HCT116 (cell line): ENCODE results near the gene SEPHS2. TPM values are rescaled to one million over a fixed set of nuclear protein-coding genes. Genes with fewer than 3 reads are reported as not detected.

Experiments
- ATAC-seq: fragments of 200-7000 bp; cut with Tn5 transposase; 2 replicates; pipeline ENCODE4 v1.9.1; 2020; ENCODE audit warnings: mild to moderate bottlenecking, moderate library complexity
- BruUV-seq: library from RNA; stranded (reverse); fragments of 400-500 nt; replicated peaks from 2 replicates; lab custom pipeline; 2021; lab: Mats Ljungman, UMichigan
- CTCF ChIA-PET: fragments of 300-600 bp; sonication (Branson Sonifier 250); formaldehyde crosslinking; loops from one replicate; lab custom pipeline; 2021; ENCODE audit warnings: antibody characterized with exemption; lab: Charles Lee
- POLR2A ChIA-PET: fragments of 300-600, 350-600 bp; sonication (Branson Sonifier 250); formaldehyde crosslinking; loops from one replicate; lab custom pipeline; 2021; ENCODE audit warnings: antibody characterized with exemption; lab: Charles Lee
- RAD21 ChIA-PET, 2 experiments: fragments of 300-600 bp; sonication (Branson Sonifier 250); formaldehyde crosslinking; loops; one replicate each; lab custom pipeline; 2023; ENCODE audit warnings: low total read pairs in 2 of 2; ENCODE audit not compliant: uncharacterized antibody in 2 of 2, unreplicated experiment in 2 of 2, low non-redundant PET in 1 of 2; lab: Charles Lee
- DNase-seq: peaks from one replicate; pipeline ENCODE4 v3.0.0-alpha.2; 2010; ENCODE audit warnings: low read depth, low spot score
- H2AFZ ChIP-seq: fragments of 200-600 bp; shearing (Covaris generic), sonication (generic); 2 replicates; pipeline ENCODE4 v1.6.1; 2017; ENCODE audit warnings: low read depth, mixed run types, mixed read lengths, antibody characterized with exemption, low read length; ENCODE audit not compliant: poor library complexity, severe bottlenecking
- H3K27ac ChIP-seq: 2 replicates; pipeline ENCODE4 v1.5.1; 2012; ENCODE audit warnings: low read depth, low read length
- H3K27me3 ChIP-seq: fragments of 200-600 bp; sonication (generic); 2 replicates; pipeline ENCODE4 v1.6.1; 2016; ENCODE audit warnings: mixed run types, low read length, mixed read lengths; ENCODE audit not compliant: insufficient read depth
- H3K36me3 ChIP-seq, 2 experiments: fragments of 200-500 bp in 1 of 2; fragments of 200-600 bp in 1 of 2; sonication (Bioruptor generic) in 1 of 2; sonication (generic) in 1 of 2; 2 replicates each; pipeline versions ENCODE4 v1.5.1 to v1.6.1; 2014 to 2016; ENCODE audit warnings: low read length in 2 of 2, inconsistent platforms in 1 of 2, mixed read lengths in 1 of 2, mixed run types in 1 of 2; ENCODE audit not compliant: insufficient read depth in 2 of 2, control insufficient read depth in 1 of 2
- H3K4me1 ChIP-seq, 2 experiments: fragments of 200-600 bp in 1 of 2; sonication (generic) in 1 of 2; 2 replicates each; pipeline versions ENCODE4 v1.5.1 to v1.6.1; 2012 to 2017; ENCODE audit warnings: low read length in 2 of 2, inconsistent platforms in 1 of 2, mild to moderate bottlenecking in 1 of 2, mixed read lengths in 1 of 2, mixed run types in 1 of 2, moderate library complexity in 1 of 2; ENCODE audit not compliant: insufficient read depth in 2 of 2, control insufficient read depth in 1 of 2
- H3K4me2 ChIP-seq: fragments of 200-600 bp; sonication (generic); 2 replicates; pipeline ENCODE4 v1.6.1; 2017; ENCODE audit warnings: mixed run types, low read length, mixed read lengths
- H3K4me3 ChIP-seq, 2 experiments: fragments of 200-600 bp in 1 of 2; sonication (generic) in 1 of 2; replicated peaks in 1 of 2; 2 replicates each; pipeline ENCODE4 v1.5.1; 2011 to 2016; ENCODE audit warnings: low read length in 2 of 2, control low read depth in 1 of 2, low read depth in 1 of 2, mild to moderate bottlenecking in 1 of 2, mixed read lengths in 1 of 2, mixed run types in 1 of 2
- H3K79me2 ChIP-seq: fragments of 200-600 bp; sonication (generic); 2 replicates; pipeline ENCODE4 v1.6.1; 2017; ENCODE audit warnings: mild to moderate bottlenecking, mixed run types, low read length, moderate library complexity, mixed read lengths; ENCODE audit not compliant: insufficient read depth
- H3K9ac ChIP-seq: fragments of 200-600 bp; sonication (generic); 2 replicates; pipeline ENCODE4 v1.6.1; 2016; ENCODE audit warnings: low read length, mixed read lengths
- H3K9me2 ChIP-seq: fragments of 200-600 bp; sonication (generic), shearing (Covaris generic); 2 replicates; pipeline ENCODE4 v1.6.1; 2017; ENCODE audit warnings: mixed run types, mild to moderate bottlenecking, moderate library complexity; ENCODE audit not compliant: insufficient read depth
- H3K9me3 ChIP-seq, 2 experiments: fragments of 200-500 bp in 1 of 2; fragments of 200-600 bp in 1 of 2; sonication (Bioruptor generic) in 1 of 2; sonication (generic) in 1 of 2; 2 replicates each; pipeline ENCODE4 v1.6.1; 2014 to 2017; ENCODE audit warnings: low read length in 2 of 2, mixed read lengths in 2 of 2, inconsistent platforms in 1 of 2, low read depth in 1 of 2, mild to moderate bottlenecking in 1 of 2, mixed run types in 1 of 2, moderate library complexity in 1 of 2; ENCODE audit not compliant: control insufficient read depth in 1 of 2, insufficient read depth in 1 of 2
- H4K20me1 ChIP-seq: fragments of 200-600 bp; sonication (generic), shearing (Covaris generic); 2 replicates; pipeline ENCODE4 v1.6.1; 2017; ENCODE audit warnings: mixed run types, mild to moderate bottlenecking, moderate library complexity; ENCODE audit not compliant: insufficient read depth
- CBX3 ChIP-seq: IDR thresholded peaks from 2 replicates; pipeline ENCODE4 v1.6.1; 2012; ENCODE audit warnings: low read depth
- JUND ChIP-seq: IDR thresholded peaks from 2 replicates; pipeline ENCODE4 v1.6.1; 2012
- POLR2A ChIP-seq: IDR thresholded peaks from 2 replicates; pipeline ENCODE4 v1.7.0; 2011; ENCODE audit warnings: borderline replicate concordance; ENCODE audit not compliant: insufficient read depth, insufficient read length; ENCODE audit errors: extremely low read depth
- RAD21 ChIP-seq: IDR thresholded peaks from 2 replicates; pipeline ENCODE4 v1.6.1; 2012; ENCODE audit warnings: low read depth, mild to moderate bottlenecking
- SIN3A ChIP-seq: IDR thresholded peaks from 2 replicates; pipeline ENCODE4 v1.6.1; 2012; ENCODE audit warnings: low read depth
- ZFX ChIP-seq: fragments of 450-650 bp; IDR thresholded peaks from 2 replicates; pipeline ENCODE4 v1.6.1; 2017
- intact Hi-C: fragments of 100-400 bp; cut with micrococcal nuclease; formaldehyde crosslinking; loops from 2 replicates; pipeline ENCODE4 v1.10.0; 2022
- total RNA-seq: library from RNA; stranded (reverse); gene quantifications from one replicate; pipeline ENCODE4 v1.2.1, GENCODE V29; 2021; ENCODE audit not compliant: unreplicated experiment
- TF ChIP-seq, protein P1 (sequence below): IDR thresholded peaks from 2 replicates; pipeline ENCODE4 v1.6.1; 2012
- TF ChIP-seq, protein P2 (sequence below): IDR thresholded peaks from 2 replicates; pipeline ENCODE4 v1.6.1; 2011; ENCODE audit warnings: mild to moderate bottlenecking, low read length, moderate library complexity; ENCODE audit not compliant: insufficient replicate concordance; ENCODE audit errors: extremely low read depth
- TF ChIP-seq, protein P3 (sequence below), 3 experiments: fragments of 200-600 bp in 1 of 3; sonication (generic) in 1 of 3; IDR thresholded peaks in 2 of 3; conservative IDR thresholded peaks in 1 of 3; 2 replicates each; pipeline ENCODE4 v1.5.1; 2012 to 2017; ENCODE audit warnings: low read depth in 2 of 3, low read length in 2 of 3, antibody characterized with exemption in 1 of 3, borderline replicate concordance in 1 of 3, control low read depth in 1 of 3, mild to moderate bottlenecking in 1 of 3, mixed read lengths in 1 of 3, mixed run types in 1 of 3, moderate library complexity in 1 of 3; ENCODE audit not compliant: insufficient read depth in 1 of 3

SEPHS2 gene
- total RNA-seq, 1 experiment from 2014 or later: 51.3 TPM

DNA sequence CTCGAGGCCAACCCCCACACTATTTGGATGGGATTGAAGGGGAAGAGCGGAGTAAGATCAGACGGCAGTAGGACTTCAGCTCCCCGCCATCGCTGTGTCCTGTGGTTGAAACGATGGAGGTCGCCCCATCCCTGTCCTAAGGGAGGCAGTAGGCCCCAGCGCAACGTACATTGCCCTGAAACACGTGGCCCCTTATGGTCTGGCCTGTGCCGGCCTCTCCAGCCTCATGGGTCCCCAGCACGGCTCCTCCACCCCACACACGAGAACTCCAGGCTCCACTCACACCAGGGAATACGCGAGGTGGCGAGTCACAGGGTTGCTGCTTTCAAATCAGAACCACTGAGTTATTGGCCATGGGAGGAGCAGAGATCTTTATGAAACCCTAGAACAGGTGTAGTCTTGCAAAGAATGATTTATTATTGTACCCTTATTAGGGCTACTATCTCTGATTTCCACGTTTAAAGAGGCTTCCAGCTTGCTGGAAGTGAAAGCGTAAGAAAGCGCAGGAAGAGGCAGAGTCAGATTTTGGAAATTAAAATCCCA lies 15.2 kb downstream of the SEPHS2 start:
- ChIA-PET POLR2A (interaction anchor here (0.9 to 1.3 kb wide), 12 partner anchors 12 to 204 kb away, joined by 3 to 15 read pairs (median 4); partner anchors contain the start of genes SEPHS2, ZNF48, ZNF689 and ZNF747), CTCF (interaction anchor here (0.5 to 2.4 kb wide), 27 partner anchors 9 to 338 kb away, joined by 3 to 52 read pairs (median 7); partner anchors contain the start of genes FBRS, PRR14, TBX6 and ZNF48), RAD21 (interaction anchor here (0.8 to 1.6 kb wide), 9 partner anchors 13 to 220 kb away, joined by 3 to 18 read pairs (median 5); partner anchors contain the start of genes PRR14 (in 1 of the 2), ZNF688 (in 1 of the 2), ZNF747 (in 1 of the 2) and ZNF764 (in 1 of the 2))
- TF ChIP-seq ZFX: peak; percentile 67; the same call in 1 of the 2 replicates
- no peak for TF ChIP-seq JUND
- TF ChIP-seq CBX3: no peak; the same call in 1 of the 2 replicates
- peak; percentile 29 for TF ChIP-seq POLR2A
- 0 out of 2 replicates have a peak, but pooled peaks have one; percentile 15 for TF ChIP-seq RAD21
- TF ChIP-seq, protein P1, sequence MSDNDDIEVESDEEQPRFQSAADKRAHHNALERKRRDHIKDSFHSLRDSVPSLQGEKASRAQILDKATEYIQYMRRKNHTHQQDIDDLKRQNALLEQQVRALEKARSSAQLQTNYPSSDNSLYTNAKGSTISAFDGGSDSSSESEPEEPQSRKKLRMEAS: peak; percentile 72
- no peak for TF ChIP-seq SIN3A
- TF ChIP-seq, protein P2, sequence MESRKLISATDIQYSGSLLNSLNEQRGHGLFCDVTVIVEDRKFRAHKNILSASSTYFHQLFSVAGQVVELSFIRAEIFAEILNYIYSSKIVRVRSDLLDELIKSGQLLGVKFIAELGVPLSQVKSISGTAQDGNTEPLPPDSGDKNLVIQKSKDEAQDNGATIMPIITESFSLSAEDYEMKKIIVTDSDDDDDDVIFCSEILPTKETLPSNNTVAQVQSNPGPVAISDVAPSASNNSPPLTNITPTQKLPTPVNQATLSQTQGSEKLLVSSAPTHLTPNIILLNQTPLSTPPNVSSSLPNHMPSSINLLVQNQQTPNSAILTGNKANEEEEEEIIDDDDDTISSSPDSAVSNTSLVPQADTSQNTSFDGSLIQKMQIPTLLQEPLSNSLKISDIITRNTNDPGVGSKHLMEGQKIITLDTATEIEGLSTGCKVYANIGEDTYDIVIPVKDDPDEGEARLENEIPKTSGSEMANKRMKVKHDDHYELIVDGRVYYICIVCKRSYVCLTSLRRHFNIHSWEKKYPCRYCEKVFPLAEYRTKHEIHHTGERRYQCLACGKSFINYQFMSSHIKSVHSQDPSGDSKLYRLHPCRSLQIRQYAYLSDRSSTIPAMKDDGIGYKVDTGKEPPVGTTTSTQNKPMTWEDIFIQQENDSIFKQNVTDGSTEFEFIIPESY: no peak
- TF ChIP-seq, protein P3, sequence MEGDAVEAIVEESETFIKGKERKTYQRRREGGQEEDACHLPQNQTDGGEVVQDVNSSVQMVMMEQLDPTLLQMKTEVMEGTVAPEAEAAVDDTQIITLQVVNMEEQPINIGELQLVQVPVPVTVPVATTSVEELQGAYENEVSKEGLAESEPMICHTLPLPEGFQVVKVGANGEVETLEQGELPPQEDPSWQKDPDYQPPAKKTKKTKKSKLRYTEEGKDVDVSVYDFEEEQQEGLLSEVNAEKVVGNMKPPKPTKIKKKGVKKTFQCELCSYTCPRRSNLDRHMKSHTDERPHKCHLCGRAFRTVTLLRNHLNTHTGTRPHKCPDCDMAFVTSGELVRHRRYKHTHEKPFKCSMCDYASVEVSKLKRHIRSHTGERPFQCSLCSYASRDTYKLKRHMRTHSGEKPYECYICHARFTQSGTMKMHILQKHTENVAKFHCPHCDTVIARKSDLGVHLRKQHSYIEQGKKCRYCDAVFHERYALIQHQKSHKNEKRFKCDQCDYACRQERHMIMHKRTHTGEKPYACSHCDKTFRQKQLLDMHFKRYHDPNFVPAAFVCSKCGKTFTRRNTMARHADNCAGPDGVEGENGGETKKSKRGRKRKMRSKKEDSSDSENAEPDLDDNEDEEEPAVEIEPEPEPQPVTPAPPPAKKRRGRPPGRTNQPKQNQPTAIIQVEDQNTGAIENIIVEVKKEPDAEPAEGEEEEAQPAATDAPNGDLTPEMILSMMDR (IDR thresholded peaks at IDR 0.05 in 2 of 3, conservative IDR thresholded peaks at IDR 0.05 in 1 of 3; ENCODE audit: borderline replicate concordance in 1 of 3, insufficient read depth in 1 of 3, low read depth in 2 of 3, low read length in 2 of 3): peak in 1 of 3 experiments; percentile 83; a peak in 3 of 6 replicates
- peak overlapping the region in 1 of 2 experiments; percentile 17; a peak in 1 of 4 replicates for H3K4me3 ChIP-seq
- H3K9me3 ChIP-seq: no peaks in the 10 kb centered on the region
- no peaks in the 10 kb centered on the region for H4K20me1 ChIP-seq
- peaks cover 6 to 21% of the 10 kb centered on the region in 2 experiments; a peak in 3 of 4 replicates for H3K36me3 ChIP-seq
- H3K9ac ChIP-seq: peak overlapping the region; percentile 96
- peak overlapping the region; percentile 63 for H3K27ac ChIP-seq
- peak overlapping the region; percentile 12 for H2AFZ ChIP-seq
- TSS peak; percentile 91 for BruUV-seq
- H3K79me2 ChIP-seq: peaks cover 41% of the 10 kb centered on the region
- no peaks in the 10 kb centered on the region for H3K9me2 ChIP-seq
- DNase-seq (no peak), ATAC-seq (peak; percentile 46)
- peaks cover 8 to 29% of the 10 kb centered on the region in 2 experiments for H3K4me1 ChIP-seq
- intact Hi-C loops: loop anchor here (5.0 kb wide), 3 partner anchors 97 to 197 kb away; partner anchors contain the start of gene ZNF768
- H3K27me3 ChIP-seq: no peaks in the 10 kb centered on the region
- H3K4me2 ChIP-seq: peak overlapping the region; percentile 89
